A549 (cell line): Measurements from ENCODE around the gene CHKB.

Experiments
- BHLHE40 ChIP-seq: IDR thresholded peaks from 2 replicates; pipeline ENCODE4 v1.6.1; 2012; ENCODE audit warnings: low read depth, low read length, inconsistent platforms
- CEBPB ChIP-seq, 2 experiments: fragments of >200 bp in 1 of 2; sonication (Bioruptor Twin) in 1 of 2; formaldehyde crosslinking in 1 of 2; IDR thresholded peaks; 2 replicates each; pipeline ENCODE4 v1.6.1; 2012 to 2016
- CHD4 ChIP-seq: fragments of 200-600 bp; sonication (generic); IDR thresholded peaks from 2 replicates; pipeline ENCODE4 v1.6.1; 2016; ENCODE audit warnings: antibody characterized with exemption, mild to moderate bottlenecking, borderline replicate concordance
- ESRRA ChIP-seq: fragments of 150-350 bp; IDR thresholded peaks from 2 replicates; pipeline ENCODE4 v1.6.1; 2014; ENCODE audit warnings: mild to moderate bottlenecking, low read length, borderline replicate concordance
- MAFK ChIP-seq: fragments of 450-650 bp; IDR thresholded peaks from 2 replicates; pipeline ENCODE4 v1.6.1; 2014; ENCODE audit not compliant: partially characterized antibody
- PHF8 ChIP-seq: fragments of 200-600 bp; sonication (generic); IDR thresholded peaks from 2 replicates; pipeline ENCODE4 v1.6.1; 2016; ENCODE audit warnings: low read depth, mild to moderate bottlenecking, antibody characterized with exemption, moderate library complexity, borderline replicate concordance
- POLR2A ChIP-seq: IDR thresholded peaks from 2 replicates; pipeline ENCODE4 v1.6.1; 2012; ENCODE audit warnings: mild to moderate bottlenecking, low read length
- POLR2AphosphoS2 ChIP-seq: conservative IDR thresholded peaks from 2 replicates; pipeline ENCODE4 v1.6.1; 2012; ENCODE audit warnings: low read length, improper control_type of control experiment, inconsistent platforms
- RAD21 ChIP-seq, 2 experiments: fragments of >200 bp in 1 of 2; sonication (Bioruptor Twin) in 1 of 2; formaldehyde crosslinking in 1 of 2; IDR thresholded peaks in 1 of 2; conservative IDR thresholded peaks in 1 of 2; 2 replicates in 1 of 2; 3 replicates in 1 of 2; pipeline ENCODE4 v1.6.1; 2012 to 2018; ENCODE audit warnings: inconsistent platforms in 1 of 2
- RFX5 ChIP-seq: fragments of 450-650 bp; IDR thresholded peaks from 2 replicates; pipeline ENCODE4 v1.7.1; 2014; ENCODE audit warnings: antibody characterized with exemption, mild to moderate bottlenecking, moderate library complexity
- RNF2 ChIP-seq: fragments of 200-600 bp; sonication (generic); IDR thresholded peaks from 2 replicates; pipeline ENCODE4 v1.6.1; 2016; ENCODE audit warnings: low read depth, mild to moderate bottlenecking, antibody characterized with exemption, moderate library complexity, borderline replicate concordance
- SMC3 ChIP-seq: fragments of >200 bp; sonication (Bioruptor Twin); formaldehyde crosslinking; IDR thresholded peaks from 3 replicates; pipeline ENCODE4 v1.6.1; 2018; ENCODE audit warnings: inconsistent platforms
- TF ChIP-seq, protein P1 (sequence below): fragments of >200 bp; sonication (Bioruptor Twin); formaldehyde crosslinking; IDR thresholded peaks from 3 replicates; pipeline ENCODE4 v1.5.1; 2016
- TF ChIP-seq, protein P2 (sequence below): IDR thresholded peaks from 2 replicates; pipeline ENCODE4 v1.6.1; 2012

DNA sequence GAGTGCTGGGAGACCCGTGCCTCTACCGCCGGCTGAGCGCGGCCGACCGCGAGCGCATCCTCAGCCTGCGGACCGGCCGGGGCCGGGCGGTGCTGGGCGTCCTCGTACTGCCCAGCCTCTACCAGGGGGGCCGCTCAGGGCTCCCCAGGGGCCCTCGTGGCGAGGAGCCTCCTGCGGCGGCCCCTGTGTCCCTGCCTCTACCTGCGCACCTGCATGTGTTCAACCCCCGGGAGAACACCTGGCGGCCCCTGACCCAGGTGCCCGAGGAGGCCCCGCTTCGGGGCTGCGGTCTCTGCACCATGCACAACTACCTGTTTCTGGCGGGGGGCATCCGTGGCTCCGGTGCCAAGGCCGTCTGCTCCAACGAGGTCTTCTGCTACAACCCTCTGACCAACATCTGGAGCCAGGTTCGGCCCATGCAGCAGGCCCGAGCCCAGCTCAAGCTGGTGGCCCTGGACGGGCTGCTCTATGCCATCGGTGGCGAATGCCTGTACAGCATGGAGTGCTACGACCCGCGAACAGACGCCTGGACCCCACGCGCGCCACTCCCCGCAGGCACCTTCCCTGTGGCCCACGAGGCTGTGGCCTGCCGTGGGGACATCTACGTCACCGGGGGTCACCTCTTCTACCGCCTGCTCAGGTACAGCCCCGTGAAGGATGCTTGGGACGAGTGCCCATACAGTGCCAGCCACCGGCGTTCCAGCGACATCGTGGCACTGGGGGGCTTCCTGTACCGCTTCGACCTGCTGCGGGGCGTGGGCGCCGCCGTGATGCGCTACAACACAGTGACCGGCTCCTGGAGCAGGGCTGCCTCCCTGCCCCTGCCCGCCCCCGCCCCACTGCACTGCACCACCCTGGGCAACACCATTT lies 33.5 kb downstream of the CHKB start:
- TF ChIP-seq CEBPB (IDR thresholded peaks at IDR 0.05) (no peak), RFX5 (no peak), CHD4 (no peak), RAD21 (conservative IDR thresholded peaks at IDR 0.05 in 1 of 2, IDR thresholded peaks at IDR 0.05 in 1 of 2) (no peak), RNF2 (no peak), SMC3 (no peak), ESRRA (no peak), PHF8 (no peak), POLR2A (no peak), BHLHE40 (no peak), MAFK (no peak), POLR2AphosphoS2 (no peak)
- TF ChIP-seq, protein P1, sequence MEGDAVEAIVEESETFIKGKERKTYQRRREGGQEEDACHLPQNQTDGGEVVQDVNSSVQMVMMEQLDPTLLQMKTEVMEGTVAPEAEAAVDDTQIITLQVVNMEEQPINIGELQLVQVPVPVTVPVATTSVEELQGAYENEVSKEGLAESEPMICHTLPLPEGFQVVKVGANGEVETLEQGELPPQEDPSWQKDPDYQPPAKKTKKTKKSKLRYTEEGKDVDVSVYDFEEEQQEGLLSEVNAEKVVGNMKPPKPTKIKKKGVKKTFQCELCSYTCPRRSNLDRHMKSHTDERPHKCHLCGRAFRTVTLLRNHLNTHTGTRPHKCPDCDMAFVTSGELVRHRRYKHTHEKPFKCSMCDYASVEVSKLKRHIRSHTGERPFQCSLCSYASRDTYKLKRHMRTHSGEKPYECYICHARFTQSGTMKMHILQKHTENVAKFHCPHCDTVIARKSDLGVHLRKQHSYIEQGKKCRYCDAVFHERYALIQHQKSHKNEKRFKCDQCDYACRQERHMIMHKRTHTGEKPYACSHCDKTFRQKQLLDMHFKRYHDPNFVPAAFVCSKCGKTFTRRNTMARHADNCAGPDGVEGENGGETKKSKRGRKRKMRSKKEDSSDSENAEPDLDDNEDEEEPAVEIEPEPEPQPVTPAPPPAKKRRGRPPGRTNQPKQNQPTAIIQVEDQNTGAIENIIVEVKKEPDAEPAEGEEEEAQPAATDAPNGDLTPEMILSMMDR = no peak
- TF ChIP-seq, protein P2, sequence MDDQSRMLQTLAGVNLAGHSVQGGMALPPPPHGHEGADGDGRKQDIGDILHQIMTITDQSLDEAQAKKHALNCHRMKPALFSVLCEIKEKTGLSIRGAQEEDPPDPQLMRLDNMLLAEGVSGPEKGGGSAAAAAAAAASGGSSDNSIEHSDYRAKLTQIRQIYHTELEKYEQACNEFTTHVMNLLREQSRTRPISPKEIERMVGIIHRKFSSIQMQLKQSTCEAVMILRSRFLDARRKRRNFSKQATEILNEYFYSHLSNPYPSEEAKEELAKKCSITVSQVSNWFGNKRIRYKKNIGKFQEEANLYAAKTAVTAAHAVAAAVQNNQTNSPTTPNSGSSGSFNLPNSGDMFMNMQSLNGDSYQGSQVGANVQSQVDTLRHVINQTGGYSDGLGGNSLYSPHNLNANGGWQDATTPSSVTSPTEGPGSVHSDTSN = no peak
